ENCODE data around the gene ZNRF3.

ZNRF3 gene

GRCh38 chr22:28939394-28939793 is 56.0 kb downstream of the ZNRF3 start:
- no peak for ATAC-seq (ENCODE audit: insufficient read depth, low read depth)
- no peaks in the 10 kb centered on the region for H3K79me2 ChIP-seq (ENCODE audit: insufficient read depth, low read length)
- no peak overlapping the region for H3K4me2 ChIP-seq (ENCODE audit: insufficient read depth, low read length)
- no peak overlapping the region for H2AFZ ChIP-seq (ENCODE audit: low read depth, low read length)
- H3K9ac ChIP-seq (ENCODE audit: low read depth, low read length): no peak overlapping the region
- H3K4me1 ChIP-seq (ENCODE audit: insufficient read depth, low read length): no peaks in the 10 kb centered on the region
- TF ChIP-seq EZH2 (IDR thresholded peaks at IDR 0.05; ENCODE audit: borderline replicate concordance, low read depth, low read length, severe bottlenecking) (no peak), CTCF (IDR thresholded peaks at IDR 0.05; ENCODE audit: borderline replicate concordance, extremely low read depth, low read length, poor library complexity, severe bottlenecking) (no peak)
- no peaks in the 10 kb centered on the region for H3K36me3 ChIP-seq (ENCODE audit: insufficient read depth, low read length)
- no peak for DNase-seq
- H4K20me1 ChIP-seq (ENCODE audit: insufficient read depth, low read length): peaks cover 85% of the 10 kb centered on the region
- H3K4me3 ChIP-seq (ENCODE audit: low read depth in 1 of 2, low read length in 2 of 2): no peak overlapping the region
- H3K9me3 ChIP-seq (ENCODE audit: insufficient read depth, low read length, severe bottlenecking): no peaks in the 10 kb centered on the region
- peaks cover 40% of the 10 kb centered on the region for H3K27me3 ChIP-seq (ENCODE audit: insufficient read depth, low read length, poor library complexity)
- H3K27ac ChIP-seq (ENCODE audit: low read length): no peak overlapping the region

- peaks cover 83% of the 10 kb centered on the region for H4K20me1 ChIP-seq (ENCODE audit: insufficient read depth, low read length)
- no peak overlapping the region for H3K4me2 ChIP-seq (ENCODE audit: insufficient read depth, low read length)
- no peaks in the 10 kb centered on the region for H3K79me2 ChIP-seq (ENCODE audit: insufficient read depth, low read length)
- DNase-seq (no peak), ATAC-seq (ENCODE audit: insufficient read depth, low read depth) (no peak)
- no peaks in the 10 kb centered on the region for H3K9me3 ChIP-seq (ENCODE audit: insufficient read depth, low read length, severe bottlenecking)
- no peak overlapping the region for H3K4me3 ChIP-seq (ENCODE audit: low read depth in 1 of 2, low read length in 2 of 2)
- no peak for TF ChIP-seq EZH2 (IDR thresholded peaks at IDR 0.05; ENCODE audit: borderline replicate concordance, low read depth, low read length, severe bottlenecking)
- no peak for TF ChIP-seq CTCF (IDR thresholded peaks at IDR 0.05; ENCODE audit: borderline replicate concordance, extremely low read depth, low read length, poor library complexity, severe bottlenecking)
- H3K27me3 ChIP-seq (ENCODE audit: insufficient read depth, low read length, poor library complexity): peaks cover 40% of the 10 kb centered on the region
- H3K27ac ChIP-seq (ENCODE audit: low read length): no peak overlapping the region
- no peaks in the 10 kb centered on the region for H3K36me3 ChIP-seq (ENCODE audit: insufficient read depth, low read length)
- no peak overlapping the region for H3K9ac ChIP-seq (ENCODE audit: low read depth, low read length)
- no peaks in the 10 kb centered on the region for H3K4me1 ChIP-seq (ENCODE audit: insufficient read depth, low read length)
- no peak overlapping the region for H2AFZ ChIP-seq (ENCODE audit: low read depth, low read length)
Observed at GRCh38 chr22:28939932-28940331, 56.6 kb downstream of the ZNRF3 start.

GRCh38 chr22:28940441-28940840 is 57.1 kb downstream of the ZNRF3 start:
- no peak overlapping the region for H3K9ac ChIP-seq (ENCODE audit: low read depth, low read length)
- no peaks in the 10 kb centered on the region for H3K9me3 ChIP-seq (ENCODE audit: insufficient read depth, low read length, severe bottlenecking)
- no peak for TF ChIP-seq EZH2 (IDR thresholded peaks at IDR 0.05; ENCODE audit: borderline replicate concordance, low read depth, low read length, severe bottlenecking)
- TF ChIP-seq CTCF (IDR thresholded peaks at IDR 0.05; ENCODE audit: borderline replicate concordance, extremely low read depth, low read length, poor library complexity, severe bottlenecking): no peak
- H3K36me3 ChIP-seq (ENCODE audit: insufficient read depth, low read length): no peaks in the 10 kb centered on the region
- ATAC-seq (ENCODE audit: insufficient read depth, low read depth): no peak
- H3K27me3 ChIP-seq (ENCODE audit: insufficient read depth, low read length, poor library complexity): peaks cover 37% of the 10 kb centered on the region
- no peak overlapping the region for H3K4me3 ChIP-seq (ENCODE audit: low read depth in 1 of 2, low read length in 2 of 2)
- no peak overlapping the region for H3K4me2 ChIP-seq (ENCODE audit: insufficient read depth, low read length)
- no peak overlapping the region for H3K27ac ChIP-seq (ENCODE audit: low read length)
- H4K20me1 ChIP-seq (ENCODE audit: insufficient read depth, low read length): peaks cover 78% of the 10 kb centered on the region
- no peaks in the 10 kb centered on the region for H3K79me2 ChIP-seq (ENCODE audit: insufficient read depth, low read length)
- no peaks in the 10 kb centered on the region for H3K4me1 ChIP-seq (ENCODE audit: insufficient read depth, low read length)
- no peak for DNase-seq
- no peak overlapping the region for H2AFZ ChIP-seq (ENCODE audit: low read depth, low read length)

GRCh38 chr22:28942333-28942732 is 59.0 kb downstream of the ZNRF3 start:
- no peaks in the 10 kb centered on the region for H3K36me3 ChIP-seq (ENCODE audit: insufficient read depth, low read length)

More at GRCh38 chr22:28942333-28942732, 59.0 kb downstream of the ZNRF3 start:
- H3K4me1 ChIP-seq (ENCODE audit: insufficient read depth, low read length): no peaks in the 10 kb centered on the region
- no peak overlapping the region for H3K27ac ChIP-seq (ENCODE audit: low read length)
- no peak overlapping the region for H3K4me3 ChIP-seq (ENCODE audit: low read depth in 1 of 2, low read length in 2 of 2)
- no peak overlapping the region for H3K9ac ChIP-seq (ENCODE audit: low read depth, low read length)
- no peaks in the 10 kb centered on the region for H3K79me2 ChIP-seq (ENCODE audit: insufficient read depth, low read length)
- H4K20me1 ChIP-seq (ENCODE audit: insufficient read depth, low read length): peaks cover 66% of the 10 kb centered on the region
- no peak for ATAC-seq (ENCODE audit: insufficient read depth, low read depth)
- peaks cover 13% of the 10 kb centered on the region for H3K9me3 ChIP-seq (ENCODE audit: insufficient read depth, low read length, severe bottlenecking)
- no peak for DNase-seq
- no peak overlapping the region for H2AFZ ChIP-seq (ENCODE audit: low read depth, low read length)
- H3K4me2 ChIP-seq (ENCODE audit: insufficient read depth, low read length): no peak overlapping the region
- TF ChIP-seq EZH2 (IDR thresholded peaks at IDR 0.05; ENCODE audit: borderline replicate concordance, low read depth, low read length, severe bottlenecking): no peak
- TF ChIP-seq CTCF (IDR thresholded peaks at IDR 0.05; ENCODE audit: borderline replicate concordance, extremely low read depth, low read length, poor library complexity, severe bottlenecking): no peak
- H3K27me3 ChIP-seq (ENCODE audit: insufficient read depth, low read length, poor library complexity): peaks cover 44% of the 10 kb centered on the region
